CD4-positive, CD25-positive, alpha-beta regulatory T cell (primary cell): ENCODE results near the gene SH3BP2. TPM values are rescaled to one million over a fixed set of nuclear protein-coding genes. Genes with fewer than 3 reads are reported as not detected.

Experiments used
- ATAC-seq, 2 donors: fragments of 150-1000 bp; cut with Tn5 transposase; one replicate each; pipeline ENCODE4 v1.10.0; 2021; ENCODE audit warnings: low read depth in 2 of 2, moderate number of reproducible peaks in 2 of 2, moderate library complexity in 1 of 2
- DNase-seq, 3 donors: peaks; one replicate each; pipeline versions ENCODE4 v3.0.0 to v3.0.0-alpha.2; 2012 to 2022; ENCODE audit warnings: mixed read lengths in 1 of 3
- H3K27ac ChIP-seq: one replicate; pipeline ENCODE4 v1.7.0; 2013; ENCODE audit warnings: mild to moderate bottlenecking, low read length; ENCODE audit not compliant: insufficient read depth, poor library complexity, severe bottlenecking
- H3K27me3 ChIP-seq: one replicate; pipeline ENCODE4 v1.7.0; 2013; ENCODE audit warnings: low read length; ENCODE audit not compliant: control insufficient read depth, insufficient read depth
- H3K36me3 ChIP-seq: one replicate; pipeline ENCODE4 v1.7.0; 2013; ENCODE audit warnings: mild to moderate bottlenecking, low read length, moderate library complexity; ENCODE audit not compliant: control insufficient read depth, insufficient read depth
- H3K4me1 ChIP-seq: 2 replicates; pipeline ENCODE4 v1.7.0; 2013; ENCODE audit warnings: mild to moderate bottlenecking, low read length; ENCODE audit not compliant: insufficient read depth, control insufficient read depth, poor library complexity, severe bottlenecking
- H3K4me3 ChIP-seq: one replicate; pipeline ENCODE4 v1.7.0; 2013; ENCODE audit warnings: low read depth, mild to moderate bottlenecking, low read length, moderate library complexity
- H3K9me3 ChIP-seq, 2 experiments: 1 replicate in 1 of 2; 2 replicates in 1 of 2; pipeline ENCODE4 v1.7.0; 2013; ENCODE audit warnings: low read length in 2 of 2, mild to moderate bottlenecking in 1 of 2, moderate library complexity in 1 of 2; ENCODE audit not compliant: control insufficient read depth in 2 of 2
- H3K27ac Mint-ChIP-seq, 3 donors: one replicate each; pipeline ENCODE4 v1.8.0; 2020 to 2022; ENCODE audit warnings: mild to moderate bottlenecking in 3 of 3, mixed read lengths in 3 of 3, moderate library complexity in 2 of 3
- H3K27me3 Mint-ChIP-seq: one replicate; pipeline ENCODE4 v1.8.0; 2022; ENCODE audit warnings: mild to moderate bottlenecking, mixed read lengths
- H3K36me3 Mint-ChIP-seq: one replicate; pipeline ENCODE4 v1.8.0; 2020; ENCODE audit warnings: mixed read lengths
- H3K4me1 Mint-ChIP-seq, 4 donors: one replicate each; pipeline ENCODE4 v1.8.0; 2020 to 2022; ENCODE audit warnings: mixed read lengths in 4 of 4, mild to moderate bottlenecking in 1 of 4
- H3K4me3 Mint-ChIP-seq, 4 donors: one replicate each; pipeline ENCODE4 v1.8.0; 2020 to 2022; ENCODE audit warnings: mild to moderate bottlenecking in 4 of 4, mixed read lengths in 4 of 4, moderate library complexity in 3 of 4
- H3K9me3 Mint-ChIP-seq, 7 donors: one replicate each; pipeline ENCODE4 v1.8.0; 2020 to 2022; ENCODE audit warnings: mixed read lengths in 7 of 7, mild to moderate bottlenecking in 3 of 7, moderate library complexity in 2 of 7
- polyA plus RNA-seq, 4 donors: library from polyadenylated mRNA; unstranded; fragments of 300-500 nt; fragmentation: Illumina TruSeq; gene quantifications; one replicate each; pipeline ENCODE4 v1.2.3, GENCODE V29; 2021
- total RNA-seq: library from RNA; stranded (reverse); gene quantifications from one replicate; pipeline ENCODE4 v1.2.3, GENCODE V29; 2022

Gene SH3BP2
- total and polyA plus RNA-seq, 5 donors from 2014 or later: 7.6 to 61.7 (median 8.5) TPM

GRCh38 chr4:2790583-2791517 lies 2.0 kb upstream of the SH3BP2 start:
- H3K4me3 Mint-ChIP-seq: peak overlapping the region; percentile 41 to 74 (median 68)
- H3K27ac Mint-ChIP-seq: peak overlapping the region; percentile 16 to 85 (median 76)
- Histone ChIP-seq H3K4me3 (no peak overlapping the region), H3K27me3 (no peaks in the 10 kb centered on the region), H3K9me3 (no peaks in the 10 kb centered on the region), H3K36me3 (no peaks in the 10 kb centered on the region), H3K27ac (no peak overlapping the region), H3K4me1 (peaks cover 53% of the 10 kb centered on the region)
- H3K9me3 Mint-ChIP-seq: peaks cover 0 to 2% (median 0%) of the 10 kb centered on the region in 7 donors
- H3K36me3 Mint-ChIP-seq: no peaks in the 10 kb centered on the region
- H3K27me3 Mint-ChIP-seq: no peaks in the 10 kb centered on the region
- DNase-seq: no peak
- H3K4me1 Mint-ChIP-seq: peaks cover 0 to 76% (median 24%) of the 10 kb centered on the region in 4 donors
- no peak for ATAC-seq

GRCh38 chr4:2791518-2792395 lies 1.1 kb upstream of the SH3BP2 start:
- Mint-ChIP-seq H3K4me3 (peak overlapping the region; percentile 67 to 74 (median 69)), H3K27me3 (no peaks in the 10 kb centered on the region), H3K36me3 (no peaks in the 10 kb centered on the region), H3K4me1 (peaks cover 0 to 70% (median 21%) of the 10 kb centered on the region in 4 donors), H3K27ac (peak overlapping the region; percentile 29 to 80 (median 73)), H3K9me3 (peaks cover 0 to 3% (median 0%) of the 10 kb centered on the region in 7 donors)
- H3K27me3 ChIP-seq: no peaks in the 10 kb centered on the region
- no peaks in the 10 kb centered on the region for H3K9me3 ChIP-seq
- peaks cover 44% of the 10 kb centered on the region for H3K4me1 ChIP-seq
- no peaks in the 10 kb centered on the region for H3K36me3 ChIP-seq
- peak overlapping the region; percentile 14 for H3K27ac ChIP-seq
- DNase-seq: no peak
- no peak overlapping the region for H3K4me3 ChIP-seq
- no peak for ATAC-seq

- H3K27ac Mint-ChIP-seq: peak overlapping the region in 2 of 3 donors; percentile 29 to 73
- H3K36me3 Mint-ChIP-seq: no peaks in the 10 kb centered on the region
- H3K4me3 ChIP-seq: no peak overlapping the region
- H3K27me3 ChIP-seq: no peaks in the 10 kb centered on the region
- peak overlapping the region; percentile 47 to 74 (median 68) for H3K4me3 Mint-ChIP-seq
- H3K4me1 ChIP-seq: peaks cover 41% of the 10 kb centered on the region
- DNase-seq: no peak
- peak overlapping the region; percentile 14 for H3K27ac ChIP-seq
- H3K4me1 Mint-ChIP-seq: peaks cover 0 to 69% (median 21%) of the 10 kb centered on the region in 4 donors
- no peaks in the 10 kb centered on the region for H3K9me3 ChIP-seq
- H3K9me3 Mint-ChIP-seq: peaks cover 0 to 3% (median 0%) of the 10 kb centered on the region in 7 donors
- no peak for ATAC-seq
- H3K27me3 Mint-ChIP-seq: no peaks in the 10 kb centered on the region
- no peaks in the 10 kb centered on the region for H3K36me3 ChIP-seq
Measured at GRCh38 chr4:2792396-2792710, 532 bp upstream of the SH3BP2 start.

GRCh38 chr4:2793586-2794485 lies 951 bp downstream of the SH3BP2 start:
- Histone ChIP-seq H3K4me1 (peaks cover 41% of the 10 kb centered on the region), H3K36me3 (no peaks in the 10 kb centered on the region), H3K27ac (peak overlapping the region; percentile 33), H3K9me3 (no peaks in the 10 kb centered on the region), H3K27me3 (no peaks in the 10 kb centered on the region), H3K4me3 (peak overlapping the region; percentile 44)
- peaks cover 0 to 2% (median 0%) of the 10 kb centered on the region in 7 donors for H3K9me3 Mint-ChIP-seq
- peak overlapping the region; percentile 81 to 89 (median 86) for H3K4me3 Mint-ChIP-seq
- ATAC-seq: no peak
- no peak for DNase-seq
- H3K4me1 Mint-ChIP-seq: peaks cover 0 to 69% (median 30%) of the 10 kb centered on the region in 4 donors
- H3K36me3 Mint-ChIP-seq: no peaks in the 10 kb centered on the region
- H3K27ac Mint-ChIP-seq: peak overlapping the region; percentile 82 to 94 (median 92)
- no peaks in the 10 kb centered on the region for H3K27me3 Mint-ChIP-seq

GRCh38 chr4:2794486-2795299 lies 1.8 kb downstream of the SH3BP2 start:
- peaks cover 0 to 69% (median 28%) of the 10 kb centered on the region in 4 donors for H3K4me1 Mint-ChIP-seq
- ATAC-seq: no peak

GRCh38 chr4:2795300-2795892 lies 2.5 kb downstream of the SH3BP2 start:
- Mint-ChIP-seq H3K9me3 (peaks cover 0 to 2% (median 0%) of the 10 kb centered on the region in 7 donors), H3K4me3 (peak overlapping the region; percentile 21 to 86 (median 43)), H3K36me3 (no peaks in the 10 kb centered on the region), H3K4me1 (peaks cover 0 to 73% (median 27%) of the 10 kb centered on the region in 4 donors), H3K27me3 (no peaks in the 10 kb centered on the region), H3K27ac (peak overlapping the region in 2 of 3 donors; percentile 46 to 74)
- Histone ChIP-seq H3K9me3 (no peaks in the 10 kb centered on the region), H3K27me3 (no peaks in the 10 kb centered on the region), H3K36me3 (no peaks in the 10 kb centered on the region), H3K4me3 (no peak overlapping the region), H3K4me1 (peaks cover 55% of the 10 kb centered on the region), H3K27ac (no peak overlapping the region)
- ATAC-seq (no peak), DNase-seq (no peak)

More at GRCh38 chr4:2794486-2795299, 1.8 kb downstream of the SH3BP2 start:
- Mint-ChIP-seq H3K4me3 (peak overlapping the region; percentile 81 to 89 (median 86)), H3K36me3 (no peaks in the 10 kb centered on the region), H3K27me3 (no peaks in the 10 kb centered on the region), H3K27ac (peak overlapping the region; percentile 55 to 82 (median 74)), H3K9me3 (peaks cover 0 to 2% (median 0%) of the 10 kb centered on the region in 7 donors)
- H3K4me1 ChIP-seq: peaks cover 48% of the 10 kb centered on the region
- no peak overlapping the region for H3K27ac ChIP-seq
- no peak for DNase-seq
- no peak overlapping the region for H3K4me3 ChIP-seq
- H3K27me3 ChIP-seq: no peaks in the 10 kb centered on the region
- H3K9me3 ChIP-seq: no peaks in the 10 kb centered on the region
- no peaks in the 10 kb centered on the region for H3K36me3 ChIP-seq
